LNCAP (cell line): ENCODE data around the gene SAE1.

Source experiments
- TF ChIP-seq, protein P1 (sequence below): fragments of 450-650 bp; IDR thresholded peaks from 2 replicates; pipeline ENCODE4 v1.5.1; 2017; ENCODE audit warnings: mild to moderate bottlenecking

SAE1 gene

DNA sequence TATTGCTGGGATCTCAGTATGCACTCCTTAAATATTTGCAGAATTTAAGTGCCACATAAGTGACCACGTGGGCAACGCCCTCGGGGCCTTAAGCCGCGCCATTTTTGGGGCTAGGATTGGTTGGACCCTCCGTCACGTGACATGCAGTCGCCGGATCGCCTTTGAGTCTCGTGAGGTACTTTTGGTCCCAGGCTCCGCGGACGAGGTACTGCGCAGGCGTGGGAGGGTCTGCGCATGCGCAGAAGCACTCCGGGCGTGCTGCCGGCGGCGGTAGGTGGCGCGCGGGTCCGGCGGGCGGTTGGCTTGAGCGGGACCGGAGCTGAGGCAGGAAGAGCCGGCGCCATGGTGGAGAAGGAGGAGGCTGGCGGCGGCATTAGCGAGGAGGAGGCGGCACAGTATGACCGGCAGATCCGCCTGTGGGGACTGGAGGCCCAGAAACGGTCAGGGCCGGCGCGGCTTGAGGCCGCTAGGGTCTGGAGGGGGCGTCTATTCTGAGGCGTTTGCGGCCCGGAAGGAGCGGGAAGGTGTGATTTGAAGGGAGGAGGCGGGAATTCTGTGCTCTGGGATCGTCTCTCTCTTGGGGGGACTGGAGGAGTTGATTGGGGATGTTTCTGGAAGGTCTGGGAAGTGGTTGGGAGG is at the start of gene SAE1:
Gene SAE1, plus strand, starts transcription at position 247 of the 639 bp plus-strand sequence. Its CDS starts 96 bp downstream, at position 343.
- TF ChIP-seq, protein P1, sequence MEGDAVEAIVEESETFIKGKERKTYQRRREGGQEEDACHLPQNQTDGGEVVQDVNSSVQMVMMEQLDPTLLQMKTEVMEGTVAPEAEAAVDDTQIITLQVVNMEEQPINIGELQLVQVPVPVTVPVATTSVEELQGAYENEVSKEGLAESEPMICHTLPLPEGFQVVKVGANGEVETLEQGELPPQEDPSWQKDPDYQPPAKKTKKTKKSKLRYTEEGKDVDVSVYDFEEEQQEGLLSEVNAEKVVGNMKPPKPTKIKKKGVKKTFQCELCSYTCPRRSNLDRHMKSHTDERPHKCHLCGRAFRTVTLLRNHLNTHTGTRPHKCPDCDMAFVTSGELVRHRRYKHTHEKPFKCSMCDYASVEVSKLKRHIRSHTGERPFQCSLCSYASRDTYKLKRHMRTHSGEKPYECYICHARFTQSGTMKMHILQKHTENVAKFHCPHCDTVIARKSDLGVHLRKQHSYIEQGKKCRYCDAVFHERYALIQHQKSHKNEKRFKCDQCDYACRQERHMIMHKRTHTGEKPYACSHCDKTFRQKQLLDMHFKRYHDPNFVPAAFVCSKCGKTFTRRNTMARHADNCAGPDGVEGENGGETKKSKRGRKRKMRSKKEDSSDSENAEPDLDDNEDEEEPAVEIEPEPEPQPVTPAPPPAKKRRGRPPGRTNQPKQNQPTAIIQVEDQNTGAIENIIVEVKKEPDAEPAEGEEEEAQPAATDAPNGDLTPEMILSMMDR: peak; percentile 40

DNA sequence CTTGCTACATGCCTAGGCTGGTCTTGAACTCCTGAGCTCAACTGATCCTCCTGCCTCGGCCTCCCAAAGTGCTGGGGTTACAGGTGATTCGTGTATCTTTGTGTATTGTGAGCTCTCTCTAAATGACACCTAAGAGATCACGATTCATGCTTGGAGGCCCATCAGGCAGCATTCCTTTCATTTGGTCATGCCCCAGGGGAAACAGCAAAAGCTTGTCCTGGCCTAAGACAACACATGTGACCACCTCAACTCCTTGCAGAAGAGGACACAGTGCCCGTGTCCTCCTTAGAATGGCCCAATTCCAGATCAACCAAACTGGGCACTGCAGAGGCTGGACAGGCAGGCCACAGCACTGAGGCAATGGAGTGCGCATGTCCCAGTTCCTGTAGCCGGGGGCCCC is 49.5 kb upstream of the SAE1 start:
- TF ChIP-seq, protein P1: no peak

DNA sequence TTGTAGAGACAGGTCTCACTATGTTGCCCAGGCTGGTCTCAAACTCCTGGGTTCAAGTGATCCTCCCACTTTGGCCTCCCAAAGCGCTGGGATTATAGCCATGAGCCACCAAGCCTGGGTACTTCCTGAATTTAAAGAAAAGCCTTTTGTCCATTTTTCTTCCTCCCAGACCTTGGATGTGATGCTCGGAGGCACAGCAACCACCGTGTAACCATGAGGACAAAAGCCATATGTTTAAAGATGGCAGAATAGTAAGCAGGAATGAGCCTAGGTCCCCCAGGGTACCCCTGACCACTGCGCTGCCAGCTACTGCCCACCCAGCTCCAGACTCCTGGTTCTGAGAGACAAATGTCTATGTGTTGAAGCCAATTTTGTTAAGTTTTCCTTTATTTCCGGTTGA is 48.1 kb upstream of the SAE1 start:
- TF ChIP-seq, protein P1: no peak

DNA sequence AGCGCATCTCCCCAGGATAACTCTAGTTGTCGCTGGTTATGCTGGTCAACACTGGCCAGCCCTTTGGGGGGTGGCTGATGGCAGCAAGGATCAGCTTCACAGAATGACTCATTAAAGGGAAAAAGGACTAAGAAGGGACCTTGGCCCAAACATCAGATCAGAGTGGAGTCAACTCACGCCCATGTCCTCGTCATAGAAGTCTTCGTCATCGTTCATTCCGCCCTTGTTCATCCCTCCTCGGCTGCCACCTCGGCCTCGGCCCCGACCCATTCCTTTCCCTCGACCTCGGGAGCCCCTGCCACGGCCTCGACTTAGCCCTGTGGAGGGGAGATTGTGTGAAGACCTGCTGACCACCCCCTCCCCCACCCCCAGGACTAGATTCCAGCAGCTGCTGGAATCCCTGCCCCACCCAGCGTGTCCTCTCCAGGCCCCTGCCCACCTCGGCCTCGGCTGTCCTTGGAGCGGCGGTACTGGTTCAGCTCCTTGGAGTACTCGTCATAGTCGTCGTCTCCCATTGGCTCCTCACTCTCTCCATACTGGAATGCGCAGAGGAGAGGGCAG is 45.7 kb upstream of the SAE1 start:
- TF ChIP-seq, protein P1: no peak

DNA sequence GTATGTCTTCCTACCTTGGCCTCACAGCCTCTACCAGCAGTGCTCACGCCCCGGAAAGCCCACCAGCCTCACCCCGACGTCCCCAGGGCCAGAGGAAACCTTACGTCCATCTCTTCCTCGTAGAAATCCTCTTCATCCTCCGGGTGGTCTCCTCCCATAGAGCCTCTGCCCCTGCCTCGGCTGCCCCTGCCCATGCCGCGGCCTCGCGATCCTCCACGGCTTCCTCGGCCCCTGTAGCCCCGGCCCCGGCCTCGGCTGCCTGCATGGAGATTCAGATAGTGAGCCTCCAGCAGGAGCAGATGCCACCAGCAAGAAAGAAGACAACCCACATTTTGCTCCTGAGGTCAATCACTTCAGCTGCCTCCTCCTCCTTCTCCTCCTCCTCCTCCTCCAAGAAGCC is 44.4 kb upstream of the SAE1 start:
- TF ChIP-seq, protein P1: no peak

DNA sequence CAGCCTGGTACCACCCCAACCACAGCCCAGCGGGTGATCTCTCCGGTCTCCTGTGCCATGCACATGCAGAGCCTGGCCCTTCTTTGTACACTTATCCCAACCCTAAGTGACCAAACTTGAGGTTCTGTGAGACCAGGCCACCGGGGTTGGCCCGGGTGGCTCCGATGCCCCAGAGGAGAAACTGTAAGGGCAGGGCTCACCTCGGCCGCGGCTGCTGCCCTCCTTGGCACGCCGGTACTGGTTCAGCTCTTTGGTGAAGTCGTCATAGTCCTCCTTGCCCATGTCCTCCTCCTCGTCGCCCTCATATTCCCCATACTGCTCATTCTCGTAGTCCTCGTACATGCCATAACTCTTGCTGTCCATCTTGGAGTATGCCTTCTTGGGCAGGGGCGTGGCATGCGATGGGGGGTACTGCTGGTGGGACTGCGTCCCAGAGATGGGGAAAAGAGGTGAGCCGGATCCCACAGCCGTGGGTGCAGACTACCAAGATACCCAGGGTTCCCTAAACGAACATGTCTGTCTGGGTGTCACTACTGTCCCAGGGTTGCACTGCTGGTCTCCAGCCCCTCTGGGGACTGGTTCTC is 40.8 kb upstream of the SAE1 start:
- TF ChIP-seq, protein P1: no peak

DNA sequence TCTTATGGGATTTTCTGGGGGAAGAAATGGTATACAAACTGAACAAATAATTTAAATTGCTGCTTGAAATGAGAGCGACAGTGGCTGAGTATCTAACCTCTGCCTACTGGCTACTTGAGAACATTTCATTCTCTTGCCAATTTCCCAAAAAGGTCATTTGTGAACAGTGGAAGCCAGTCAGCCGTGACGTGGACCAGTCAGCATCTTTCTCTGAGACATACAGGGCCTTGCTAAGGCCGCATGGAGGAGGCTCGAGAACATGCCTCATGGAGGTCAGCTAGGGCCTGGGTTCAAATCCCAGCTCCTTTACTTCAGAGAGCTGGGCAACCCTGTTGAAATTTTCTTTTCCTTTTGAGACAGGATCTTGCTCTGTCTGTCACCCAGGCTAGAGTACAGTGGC is 37.4 kb upstream of the SAE1 start:
- TF ChIP-seq, protein P1: no peak
